HepG2 (cell line): Measurements from ENCODE around the gene MIF. TPM values are rescaled to one million over a fixed set of nuclear protein-coding genes. Genes with fewer than 3 reads are reported as not detected.
A peak's percentile ranks its signal among the peaks of the same experiment; 100 is the strongest.

ENCODE experiments used
- CENPT ChIP-seq: sonication (generic); formaldehyde crosslinking; IDR thresholded peaks from 2 replicates; pipeline ENCODE4 v1.8.0; 2022; ENCODE audit warnings: low read depth, mild to moderate bottlenecking, moderate library complexity, missing genetic modification reagents
- GFI1 ChIP-seq: sonication (generic); formaldehyde crosslinking; IDR thresholded peaks from 2 replicates; pipeline ENCODE4 v1.5.0; 2020; ENCODE audit warnings: missing genetic modification reagents, mild to moderate bottlenecking, borderline replicate concordance
- HINFP ChIP-seq: sonication (generic); formaldehyde crosslinking; IDR thresholded peaks from 2 replicates; pipeline ENCODE4 v1.4.0; 2020; ENCODE audit warnings: low read depth, mild to moderate bottlenecking, missing genetic modification reagents
- IKZF5 ChIP-seq: IDR thresholded peaks from 2 replicates; pipeline ENCODE4 v1.6.1; 2018; ENCODE audit warnings: missing genetic modification reagents, mild to moderate bottlenecking, missing compliant biosample characterization
- JARID2 ChIP-seq: sonication (generic); formaldehyde crosslinking; IDR thresholded peaks from 2 replicates; pipeline ENCODE4 v1.8.1; 2023; ENCODE audit warnings: missing genetic modification reagents, inconsistent platforms; ENCODE audit not compliant: insufficient replicate concordance
- TEAD2 ChIP-seq: sonication (generic); formaldehyde crosslinking; IDR thresholded peaks from 2 replicates; pipeline ENCODE4 v1.9.0; 2021; ENCODE audit warnings: missing genetic modification reagents
- ZFP41 ChIP-seq: sonication (generic); formaldehyde crosslinking; IDR thresholded peaks from 2 replicates; pipeline ENCODE4 v1.4.0; 2020; ENCODE audit warnings: mild to moderate bottlenecking, missing genetic modification reagents, borderline replicate concordance
- ZHX2 ChIP-seq, 2 experiments: sonication (generic) in 1 of 2; formaldehyde crosslinking in 1 of 2; IDR thresholded peaks; 2 replicates each; pipeline versions ENCODE4 v1.6.1 to v1.9.0; 2014 to 2022; ENCODE audit warnings: antibody characterized with exemption in 1 of 2, borderline replicate concordance in 1 of 2, inconsistent platforms in 1 of 2, low read depth in 1 of 2, missing genetic modification reagents in 1 of 2
- ZNF235 ChIP-seq: sonication (generic); formaldehyde crosslinking; IDR thresholded peaks from 2 replicates; pipeline ENCODE4 v1.8.1; 2023; ENCODE audit warnings: mild to moderate bottlenecking, missing genetic modification reagents, borderline replicate concordance
- ZNF281 ChIP-seq: sonication (generic); formaldehyde crosslinking; IDR thresholded peaks from 2 replicates; pipeline ENCODE4 v1.4.0; 2020; ENCODE audit warnings: missing genetic modification reagents, borderline replicate concordance
- ZNF34 ChIP-seq: sonication (generic); formaldehyde crosslinking; IDR thresholded peaks from 2 replicates; pipeline ENCODE4 v1.4.0; 2020; ENCODE audit warnings: mild to moderate bottlenecking, missing genetic modification reagents, borderline replicate concordance
- ZNF816 ChIP-seq: sonication (generic); formaldehyde crosslinking; IDR thresholded peaks from 2 replicates; pipeline ENCODE4 v1.8.0; 2022; ENCODE audit warnings: missing genetic modification reagents, mild to moderate bottlenecking, borderline replicate concordance
- ZSCAN30 ChIP-seq: sonication (generic); formaldehyde crosslinking; IDR thresholded peaks from 2 replicates; pipeline ENCODE4 v1.5.0; 2020; ENCODE audit warnings: mild to moderate bottlenecking, missing genetic modification reagents
- polyA plus RNA-seq, 8 experiments: library from polyadenylated mRNA; depleted of rRNA in 3 of 8; stranded (reverse) in 7 of 8; unstranded in 1 of 8; fragments of >200 nt; fragmentation: Illumina TruSeq in 4 of 8; extraction: Trizol in 4 of 8; gene quantifications; 2 replicates each; pipeline versions ENCODE4 v1.2.1 to v1.2.3, GENCODE V29; 2011 to 2016; ENCODE audit warnings: low read depth in 4 of 8, missing spikeins in 1 of 8, mixed read lengths in 1 of 8; ENCODE audit not compliant: insufficient read depth in 1 of 8
- total RNA-seq, 5 experiments: library from RNA; depleted of rRNA; stranded (reverse); fragments of >200 nt; fragmentation: Illumina TruSeq; extraction: Trizol; gene quantifications; 2 replicates each; pipeline ENCODE4 v1.2.3, GENCODE V29; 2016; ENCODE audit warnings: low read depth in 1 of 5

The MIF gene
- total and polyA plus RNA-seq, 2 of the 13 experiments (the other 11 are each of a cell fraction or from before 2014, with no cell fraction given): 634 to 675 TPM

GRCh38 chr22:23913661-23914353 is 19.6 kb downstream of the MIF start (continued):
- no peak for TF ChIP-seq ZNF281 (CRISPR knock-in tag)
- no peak for TF ChIP-seq ZFP41
- TF ChIP-seq ZNF235 (CRISPR knock-in tag): no peak
- TF ChIP-seq ZNF816 (CRISPR knock-in tag): no peak
- TF ChIP-seq IKZF5 (CRISPR knock-in tag): peak; percentile 78
- no peak for TF ChIP-seq ZSCAN30 (CRISPR knock-in tag)
- no peak; the same call in 1 of the 2 replicates for TF ChIP-seq HINFP (CRISPR knock-in tag)
- no peak for TF ChIP-seq JARID2
- TF ChIP-seq ZHX2 (IDR thresholded peaks at IDR 0.05; ENCODE audit: low read depth): no peak
- no peak for TF ChIP-seq ZHX2 (CRISPR knock-in tag; IDR thresholded peaks at IDR 0.05; ENCODE audit: borderline replicate concordance)
- no peak for TF ChIP-seq TEAD2 (CRISPR knock-in tag)
- no peak for TF ChIP-seq GFI1
- TF ChIP-seq ZNF34 (CRISPR knock-in tag): no peak
- TF ChIP-seq CENPT (CRISPR knock-in tag): no peak
